GM23338 (cell line): ENCODE measurements around the gene LITAF. TPM values are rescaled to one million over a fixed set of nuclear protein-coding genes. Genes with fewer than 3 reads are reported as not detected.

Experiments used
- ATAC-seq: fragments of 200-7000 bp; cut with Tn5 transposase; 3 replicates; pipeline ENCODE4 v1.9.1; 2020
- DNase-seq: peaks from one replicate; pipeline ENCODE4 v3.0.0-alpha.2; 2015; ENCODE audit warnings: low spot score
- H2AFZ ChIP-seq: fragments of 200-600 bp; sonication (generic); 2 replicates; pipeline ENCODE4 v1.8.0; 2016; ENCODE audit warnings: antibody characterized with exemption, mild to moderate bottlenecking, moderate library complexity
- H3F3A ChIP-seq: fragments of 200-600 bp; sonication (generic); replicated peaks from 2 replicates; pipeline ENCODE4 v1.8.0; 2017; ENCODE audit warnings: antibody characterized with exemption, mixed run types, low read depth
- H3K27ac ChIP-seq: fragments of 200-600 bp; sonication (generic); 2 replicates; pipeline ENCODE4 v1.6.1; 2016; ENCODE audit warnings: low read depth
- H3K27me3 ChIP-seq: fragments of 200-600 bp; sonication (generic); 2 replicates; pipeline ENCODE4 v1.8.0; 2016; ENCODE audit warnings: mild to moderate bottlenecking, mixed run types, moderate library complexity; ENCODE audit not compliant: insufficient read depth
- H3K36me3 ChIP-seq: fragments of 200-600 bp; sonication (generic); 2 replicates; pipeline ENCODE4 v1.8.0; 2016; ENCODE audit warnings: mild to moderate bottlenecking; ENCODE audit not compliant: insufficient read depth
- H3K4me1 ChIP-seq: fragments of 200-600 bp; sonication (generic); 2 replicates; pipeline ENCODE4 v1.8.0; 2016; ENCODE audit warnings: mild to moderate bottlenecking, moderate library complexity; ENCODE audit not compliant: insufficient read depth
- H3K4me2 ChIP-seq: fragments of 200-600 bp; sonication (generic); 2 replicates; pipeline ENCODE4 v1.7.1; 2017; ENCODE audit warnings: mixed run types
- H3K4me3 ChIP-seq: fragments of 200-600 bp; sonication (generic); 2 replicates; pipeline ENCODE4 v1.6.1; 2016; ENCODE audit warnings: mixed run types
- H3K79me2 ChIP-seq: fragments of 200-600 bp; sonication (generic); replicated peaks from 2 replicates; pipeline ENCODE4 v1.8.0; 2017; ENCODE audit warnings: mild to moderate bottlenecking; ENCODE audit not compliant: insufficient read depth
- H3K9me2 ChIP-seq: fragments of 200-600 bp; sonication (generic); 2 replicates; pipeline ENCODE4 v1.8.0; 2017; ENCODE audit not compliant: insufficient read depth
- H4K20me1 ChIP-seq: fragments of 200-600 bp; sonication (generic); replicated peaks from 2 replicates; pipeline ENCODE4 v1.8.0; 2017; ENCODE audit warnings: mild to moderate bottlenecking; ENCODE audit not compliant: insufficient read depth
- H3K27ac Mint-ChIP-seq: 2 replicates; pipeline ENCODE4 v1.8.0; 2020; ENCODE audit warnings: inconsistent platforms, mild to moderate bottlenecking, moderate library complexity, mixed read lengths
- H3K27me3 Mint-ChIP-seq: 3 replicates; pipeline ENCODE4 v1.8.0; 2022; ENCODE audit warnings: low read depth, mild to moderate bottlenecking, moderate library complexity, mixed read lengths, inconsistent platforms; ENCODE audit not compliant: insufficient read depth, poor library complexity
- H3K36me3 Mint-ChIP-seq: 3 replicates; pipeline ENCODE4 v1.8.0; 2021; ENCODE audit warnings: low read depth, mild to moderate bottlenecking, inconsistent platforms, moderate library complexity, mixed read lengths
- H3K4me1 Mint-ChIP-seq: 3 replicates; pipeline ENCODE4 v1.8.0; 2020; ENCODE audit warnings: mild to moderate bottlenecking, inconsistent platforms, mixed read lengths
- H3K4me3 Mint-ChIP-seq: 3 replicates; pipeline ENCODE4 v1.8.0; 2021; ENCODE audit warnings: moderate library complexity, mild to moderate bottlenecking, inconsistent platforms, mixed read lengths
- H3K9me3 Mint-ChIP-seq: 3 replicates; pipeline ENCODE4 v1.8.0; 2020; ENCODE audit warnings: moderate library complexity, mild to moderate bottlenecking, inconsistent platforms, mixed read lengths
- CREB1 ChIP-seq: fragments of 250-450 bp; sonication (Bioruptor Pico); IDR thresholded peaks from 2 replicates; pipeline ENCODE4 v1.5.0; 2020; ENCODE audit warnings: low read depth, mild to moderate bottlenecking, moderate library complexity
- CTCF ChIP-seq, 2 experiments: fragments of 200-600 bp in 1 of 2; sonication (generic) in 1 of 2; conservative IDR thresholded peaks; 2 replicates each; pipeline versions ENCODE4 v1.5.1 to v1.6.1; 2016 to 2017; ENCODE audit warnings: antibody characterized with exemption in 2 of 2, low read depth in 2 of 2, mild to moderate bottlenecking in 2 of 2, moderate library complexity in 1 of 2
- ETS1 ChIP-seq: IDR thresholded peaks from 2 replicates; pipeline ENCODE4 v1.6.1; 2016; ENCODE audit warnings: antibody characterized with exemption
- EZH2 ChIP-seq: fragments of 200-600 bp; sonication (generic); IDR thresholded peaks from one replicate; pipeline ENCODE4 v1.8.0; 2017; ENCODE audit warnings: antibody characterized with exemption, mild to moderate bottlenecking, low read depth; ENCODE audit not compliant: unreplicated experiment
- NANOG ChIP-seq: IDR thresholded peaks from 2 replicates; pipeline ENCODE4 v1.6.1; 2016; ENCODE audit warnings: antibody characterized with exemption, borderline replicate concordance
- ZNF114 ChIP-seq: fragments of 250-450 bp; sonication (Bioruptor Pico); IDR thresholded peaks from 2 replicates; pipeline ENCODE4 v1.5.0; 2020; ENCODE audit warnings: mild to moderate bottlenecking, moderate library complexity
- ZNF331 ChIP-seq: fragments of 250-450 bp; sonication (Bioruptor Pico); IDR thresholded peaks from 2 replicates; pipeline ENCODE4 v1.5.0; 2020; ENCODE audit warnings: low read depth, mild to moderate bottlenecking, moderate library complexity
- ZNF462 ChIP-seq: fragments of 250-450 bp; sonication (Bioruptor Pico); IDR thresholded peaks from 2 replicates; pipeline ENCODE4 v1.5.0; 2020; ENCODE audit warnings: mild to moderate bottlenecking, moderate library complexity
- polyA plus RNA-seq: library from polyadenylated mRNA; unstranded; fragments of >200 nt; fragmentation: Nextera tagmentation; extraction: Ambion mirVana; gene quantifications from 2 replicates; pipeline ENCODE4 v1.2.1, GENCODE V29; 2016
- total RNA-seq: library from RNA; depleted of rRNA; stranded (reverse); fragments of >200 nt; shearing (Covaris generic); gene quantifications from 2 replicates; pipeline ENCODE4 v1.2.3, GENCODE V29; 2014

The LITAF gene
- total and polyA plus RNA-seq, 2 experiments from 2014 or later = 131 to 158 TPM

GRCh38 chr16:11613381-11614303 lies 26.9 kb upstream of the LITAF start:
- H3K9me3 Mint-ChIP-seq = no peaks in the 10 kb centered on the region
- no peak overlapping the region for H2AFZ ChIP-seq
- H3K4me3 ChIP-seq = no peak overlapping the region
- no peaks in the 10 kb centered on the region for H3K79me2 ChIP-seq
- H3K27ac ChIP-seq = no peak overlapping the region
- H3K27me3 ChIP-seq = no peaks in the 10 kb centered on the region
- DNase-seq = no peak
- peaks cover 36% of the 10 kb centered on the region for H3K4me1 Mint-ChIP-seq
- peaks cover 19% of the 10 kb centered on the region; the same call in 1 of the 2 replicates for H3K4me1 ChIP-seq
- H3K36me3 ChIP-seq = no peaks in the 10 kb centered on the region
- H3K9me2 ChIP-seq = no peaks in the 10 kb centered on the region
- H3F3A ChIP-seq = 0 out of 2 replicates have a peak, but pooled peaks cover 14% of the 10 kb centered on the region
- H3K27me3 Mint-ChIP-seq = peaks cover 24% of the 10 kb centered on the region
- no peaks in the 10 kb centered on the region for H3K36me3 Mint-ChIP-seq
- no peak overlapping the region for H3K4me3 Mint-ChIP-seq
- H3K4me2 ChIP-seq = no peak overlapping the region
- no peaks in the 10 kb centered on the region for H4K20me1 ChIP-seq
- TF ChIP-seq CTCF (conservative IDR thresholded peaks at IDR 0.05; ENCODE audit: low read depth in 2 of 2) = no peak
- no peak for TF ChIP-seq NANOG
- TF ChIP-seq ZNF114 (CRISPR knock-in tag) = no peak
- no peak for ATAC-seq
- H3K27ac Mint-ChIP-seq = peak overlapping the region; percentile 11; the same call in 1 of the 2 replicates

- H3K27ac ChIP-seq = no peak overlapping the region
- Mint-ChIP-seq H3K9me3 (no peaks in the 10 kb centered on the region), H3K4me1 (peaks cover 33% of the 10 kb centered on the region), H3K27ac (peak overlapping the region; percentile 11; the same call in 1 of the 2 replicates), H3K4me3 (no peak overlapping the region), H3K27me3 (peaks cover 25% of the 10 kb centered on the region), H3K36me3 (no peaks in the 10 kb centered on the region)
- ATAC-seq (no peak), DNase-seq (no peak)
- H3K4me2 ChIP-seq = no peak overlapping the region
- peak overlapping the region; percentile 14; the same call in 1 of the 2 replicates for H2AFZ ChIP-seq
- H4K20me1 ChIP-seq = no peaks in the 10 kb centered on the region
- no peaks in the 10 kb centered on the region for H3K36me3 ChIP-seq
- H3K4me1 ChIP-seq = peaks cover 19% of the 10 kb centered on the region; the same call in 1 of the 2 replicates
- H3F3A ChIP-seq = 0 out of 2 replicates have a peak, but pooled peaks cover 15% of the 10 kb centered on the region
- no peaks in the 10 kb centered on the region for H3K79me2 ChIP-seq
- no peak overlapping the region for H3K4me3 ChIP-seq
- H3K27me3 ChIP-seq = no peaks in the 10 kb centered on the region
- no peaks in the 10 kb centered on the region for H3K9me2 ChIP-seq
- TF ChIP-seq ZNF331 = no peak
- TF ChIP-seq EZH2 = no peak
- no peak for TF ChIP-seq ZNF462 (CRISPR knock-in tag)
- no peak for TF ChIP-seq ZNF114 (CRISPR knock-in tag)
- TF ChIP-seq ETS1 = no peak
- no peak for TF ChIP-seq CREB1 (CRISPR knock-in tag)
Observed at GRCh38 chr16:11612665-11613025, 25.9 kb upstream of the LITAF start.
